Erythroblast (primary cell): Measurements from ENCODE around the gene ZDHHC17.

Experiments used
- GATA1 ChIP-seq: IDR thresholded peaks from 2 replicates; pipeline ENCODE4 v1.6.1; 2011; ENCODE audit warnings: low read depth, mild to moderate bottlenecking, control low read depth, low read length, moderate library complexity
- POLR2A ChIP-seq: IDR thresholded peaks from 2 replicates; pipeline ENCODE4 v1.6.1; 2011; ENCODE audit warnings: mild to moderate bottlenecking, low read length

- TF ChIP-seq POLR2A (no peak), GATA1 (no peak)
These were observed 92.2 kb downstream of the ZDHHC17 start for GRCh38 chr12:76856018-76856644.
